Measurements from ENCODE around the gene OR4L1. TPM values are rescaled to one million over a fixed set of nuclear protein-coding genes. Genes with fewer than 3 reads are reported as not detected.
"Not testable (repeated sequence)": the region's sequence is repeated elsewhere in the genome, so short reads cannot be mapped to it uniquely, and the experiment has no call there.

Gene OR4L1
- total and polyA plus RNA-seq, 5 donors from 2014 or later, result not detected

DNA sequence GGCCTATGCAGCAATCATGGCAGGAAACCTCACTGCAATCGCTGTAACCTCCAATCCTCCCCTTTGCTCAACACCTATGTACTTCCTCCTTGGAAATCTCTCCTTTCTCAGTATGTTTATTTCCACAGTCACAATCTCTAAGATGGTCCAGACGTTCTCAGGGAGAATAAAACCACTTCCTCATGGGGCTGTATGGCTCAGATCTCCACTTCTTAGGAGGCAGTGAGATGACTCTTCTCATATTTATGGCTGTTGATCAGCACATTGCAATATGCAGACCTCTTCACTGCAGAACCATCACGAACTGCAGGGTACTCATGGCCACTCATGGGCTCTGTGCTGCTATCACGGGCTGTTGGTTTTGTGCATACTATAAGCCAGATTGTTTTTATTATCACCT lies 33.6 kb downstream of the OR4L1 start:
- ATAC-seq (ENCODE audit: low read depth in 2 of 2) (no peak), DNase-seq (no peak)
- H3K9me3 Mint-ChIP-seq, result peaks cover 0 to 2% (median 0%) of the 10 kb centered on the region in 7 donors
- Histone ChIP-seq H3K27me3 (ENCODE audit: control insufficient read depth, insufficient read depth, low read length) (no peaks in the 10 kb centered on the region), H3K27ac (ENCODE audit: insufficient read depth, low read length, poor library complexity, severe bottlenecking) (no peak overlapping the region), H3K36me3 (ENCODE audit: control insufficient read depth, insufficient read depth, low read length) (no peaks in the 10 kb centered on the region), H3K9me3 (ENCODE audit: control insufficient read depth in 2 of 2, low read length in 2 of 2) (no peaks in the 10 kb centered on the region), H3K4me3 (ENCODE audit: low read depth, low read length) (no peak overlapping the region), H3K4me1 (ENCODE audit: control insufficient read depth, insufficient read depth, low read length, poor library complexity, severe bottlenecking) (no peaks in the 10 kb centered on the region)
- H3K27ac Mint-ChIP-seq, result no peak overlapping the region
- peaks cover 0 to 4% (median 0%) of the 10 kb centered on the region in 4 donors for H3K4me1 Mint-ChIP-seq
- H3K4me3 Mint-ChIP-seq, result no peak overlapping the region
- H3K27me3 Mint-ChIP-seq, result peaks cover 7% of the 10 kb centered on the region
- no peaks in the 10 kb centered on the region for H3K36me3 Mint-ChIP-seq

GRCh38 chr14:20098926-20099770 lies 39.3 kb downstream of the OR4L1 start:
- H3K27me3 Mint-ChIP-seq; H3K4me3 ChIP-seq (ENCODE audit: low read depth, low read length); H3K36me3 ChIP-seq (ENCODE audit: control insufficient read depth, insufficient read depth, low read length); ATAC-seq (ENCODE audit: low read depth in 2 of 2); DNase-seq; H3K27ac ChIP-seq (ENCODE audit: insufficient read depth, low read length, poor library complexity, severe bottlenecking); H3K36me3 Mint-ChIP-seq; H3K9me3 Mint-ChIP-seq; H3K27me3 ChIP-seq (ENCODE audit: control insufficient read depth, insufficient read depth, low read length); H3K27ac Mint-ChIP-seq; H3K4me1 Mint-ChIP-seq; H3K4me3 Mint-ChIP-seq; H3K4me1 ChIP-seq (ENCODE audit: control insufficient read depth, insufficient read depth, low read length, poor library complexity, severe bottlenecking); H3K9me3 ChIP-seq (ENCODE audit: control insufficient read depth in 2 of 2, low read length in 2 of 2): not testable (repeated sequence)

- H3K36me3 ChIP-seq (ENCODE audit: control insufficient read depth, insufficient read depth, low read length), result no peaks in the 10 kb centered on the region
- no peak within 1 kb of the TSS for H3K4me3 Mint-ChIP-seq
- no peak within 1 kb of the TSS for H3K4me3 ChIP-seq (ENCODE audit: low read depth, low read length)
- H3K36me3 Mint-ChIP-seq, result no peaks in the 10 kb centered on the region
- H3K27ac ChIP-seq (ENCODE audit: insufficient read depth, low read length, poor library complexity, severe bottlenecking), result no peak within 1 kb of the TSS
- no peak for ATAC-seq (ENCODE audit: low read depth in 2 of 2)
- no peaks in the 10 kb centered on the region for H3K27me3 Mint-ChIP-seq
- no peaks in the 10 kb centered on the region for H3K9me3 ChIP-seq (ENCODE audit: control insufficient read depth in 2 of 2, low read length in 2 of 2)
- no peak within 1 kb of the TSS for H3K27ac Mint-ChIP-seq
- no peaks in the 10 kb centered on the region for H3K4me1 Mint-ChIP-seq
- H3K27me3 ChIP-seq (ENCODE audit: control insufficient read depth, insufficient read depth, low read length), result no peaks in the 10 kb centered on the region
- no peak for DNase-seq
- no peaks in the 10 kb centered on the region for H3K4me1 ChIP-seq (ENCODE audit: control insufficient read depth, insufficient read depth, low read length, poor library complexity, severe bottlenecking)
- H3K9me3 Mint-ChIP-seq, result peaks cover 0 to 4% (median 0%) of the 10 kb centered on the region in 7 donors
Observed at GRCh38 chr14:20110438-20110837, 50.6 kb downstream of the OR4L1 start, which contains the start of gene OR4K17. Gene OR4K17, plus strand, starts transcription at chr14:20110739. Its CDS starts 6,761 bp downstream, at chr14:20117500.

Other genes with a start within 250 kb of the OR4L1 start
- gene OR4K2, start 184.9 kb upstream of the OR4L1 start, total RNA-seq, result not detected
- not detected for gene OR4K2, start 184.9 kb upstream of the OR4L1 start, polyA plus RNA-seq
- gene OR4K5, start 139.4 kb upstream of the OR4L1 start, total RNA-seq, result not detected
- gene OR4K5, start 139.4 kb upstream of the OR4L1 start, polyA plus RNA-seq, result not detected
- gene OR4K1, start 129.1 kb upstream of the OR4L1 start, total RNA-seq, result not detected
- not detected for gene OR4K1, start 129.1 kb upstream of the OR4L1 start, polyA plus RNA-seq
- gene OR4K15, start 84.5 kb upstream of the OR4L1 start, total RNA-seq, result not detected
- not detected for gene OR4K15, start 84.5 kb upstream of the OR4L1 start, polyA plus RNA-seq
- not detected for gene OR4Q2, start 57.9 kb upstream of the OR4L1 start, total RNA-seq
- not detected for gene OR4Q2, start 57.9 kb upstream of the OR4L1 start, polyA plus RNA-seq
- gene OR4K14, start 40.7 kb upstream of the OR4L1 start, total RNA-seq, result not detected
- not detected for gene OR4K14, start 40.7 kb upstream of the OR4L1 start, polyA plus RNA-seq
- gene OR4K13, start 24.0 kb upstream of the OR4L1 start, total RNA-seq, result not detected
- not detected for gene OR4K13, start 24.0 kb upstream of the OR4L1 start, polyA plus RNA-seq
- gene OR4K17, start 50.7 kb downstream of the OR4L1 start, total RNA-seq, result not detected
- gene OR4K17, start 50.7 kb downstream of the OR4L1 start, polyA plus RNA-seq, result not detected
- gene OR4N5, start 78.8 kb downstream of the OR4L1 start, total RNA-seq, result not detected
- not detected for gene OR4N5, start 78.8 kb downstream of the OR4L1 start, polyA plus RNA-seq
- not detected for gene OR11G2, start 130.9 kb downstream of the OR4L1 start, total RNA-seq
- not detected for gene OR11G2, start 130.9 kb downstream of the OR4L1 start, polyA plus RNA-seq
- not detected for gene OR11H6, start 163.7 kb downstream of the OR4L1 start, total RNA-seq
- not detected for gene OR11H6, start 163.7 kb downstream of the OR4L1 start, polyA plus RNA-seq
- gene OR11H7, start 168.9 kb downstream of the OR4L1 start, total RNA-seq, result not detected
- gene OR11H7, start 168.9 kb downstream of the OR4L1 start, polyA plus RNA-seq, result not detected
- gene OR11H4, start 179.2 kb downstream of the OR4L1 start, total RNA-seq, result not detected
- not detected for gene OR11H4, start 179.2 kb downstream of the OR4L1 start, polyA plus RNA-seq
- 18.9 TPM for gene TTC5, start 245.9 kb downstream of the OR4L1 start, total RNA-seq
- 10 to 100 TPM; 17.0 to 24.1 (median 19.0) TPM for gene TTC5, start 245.9 kb downstream of the OR4L1 start, polyA plus RNA-seq